M059J (cell line): Measurements from ENCODE around the gene TVP23C. TPM values are rescaled to one million over a fixed set of nuclear protein-coding genes. Genes with fewer than 3 reads are reported as not detected.

ENCODE experiments used
- DNase-seq: peaks from one replicate; pipeline ENCODE4 v3.0.0-alpha.2; 2012; ENCODE audit warnings: low read depth
- total RNA-seq: library from RNA; depleted of rRNA; stranded (reverse); fragments of >200 nt; shearing (Covaris generic); gene quantifications from 2 replicates; pipeline ENCODE4 v1.2.3, GENCODE V29; 2014; rRNA removed

The TVP23C gene
- total RNA-seq, 1 experiment from 2014 or later: 13.2 TPM

DNA sequence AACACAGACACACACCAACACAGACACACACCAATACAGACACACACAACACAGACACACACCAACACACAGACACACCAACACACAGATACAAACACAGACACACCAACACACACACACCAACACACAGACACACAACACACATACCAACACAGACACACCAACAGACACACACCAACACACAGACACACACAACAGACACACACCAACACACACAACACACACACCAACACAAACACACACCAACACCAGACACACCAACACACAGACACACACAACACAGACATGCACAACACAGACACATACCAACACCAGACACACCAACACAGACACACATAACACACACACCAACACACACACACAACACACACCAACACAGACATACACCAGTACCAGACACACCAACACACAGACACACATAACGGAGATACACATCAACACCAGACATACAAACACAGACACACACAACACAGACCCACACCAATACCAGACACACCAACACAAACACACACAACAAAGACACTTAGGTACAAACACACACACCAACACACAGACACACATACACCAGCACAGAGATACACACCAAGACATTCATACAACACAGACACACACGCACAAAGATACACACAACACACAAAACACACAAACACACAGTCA lies 98.1 kb downstream of the TVP23C start:
- no peak for DNase-seq

DNA sequence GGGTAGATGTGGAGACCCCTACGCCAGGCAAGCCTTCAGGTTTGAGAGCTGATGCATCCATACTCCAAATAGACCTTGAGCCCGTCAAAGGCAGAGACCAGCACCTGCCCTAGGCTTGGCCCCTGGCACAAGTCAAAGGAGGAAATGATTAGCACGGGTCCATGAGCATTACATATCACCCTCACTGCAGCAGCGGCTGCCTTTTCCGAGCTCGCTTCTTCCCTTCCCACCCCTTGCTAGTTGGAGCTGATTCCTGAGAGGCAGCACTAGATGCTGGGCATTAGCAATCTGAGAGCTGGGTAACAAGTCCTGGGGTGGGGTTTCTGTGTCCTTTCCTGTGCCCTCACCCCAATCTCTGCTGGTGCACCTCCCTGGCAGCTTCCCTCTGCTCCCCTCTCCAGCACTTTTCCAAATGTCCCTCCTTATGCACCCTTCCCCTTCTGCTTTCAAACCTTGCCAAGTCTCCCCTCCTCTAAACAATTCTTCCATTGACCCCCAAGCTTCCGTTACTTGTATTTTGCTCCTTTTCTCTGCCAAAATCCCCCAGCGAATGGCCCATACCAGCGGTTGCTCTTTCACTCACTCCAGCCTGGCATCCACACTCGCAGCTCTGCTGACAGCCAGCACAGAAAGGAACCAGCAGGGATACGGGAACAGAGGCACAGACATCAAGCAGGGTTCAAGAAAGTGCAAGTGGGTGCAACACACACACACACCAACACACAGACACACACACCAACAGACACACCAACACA lies 98.9 kb downstream of the TVP23C start:
- peak; percentile 15 for DNase-seq

DNA sequence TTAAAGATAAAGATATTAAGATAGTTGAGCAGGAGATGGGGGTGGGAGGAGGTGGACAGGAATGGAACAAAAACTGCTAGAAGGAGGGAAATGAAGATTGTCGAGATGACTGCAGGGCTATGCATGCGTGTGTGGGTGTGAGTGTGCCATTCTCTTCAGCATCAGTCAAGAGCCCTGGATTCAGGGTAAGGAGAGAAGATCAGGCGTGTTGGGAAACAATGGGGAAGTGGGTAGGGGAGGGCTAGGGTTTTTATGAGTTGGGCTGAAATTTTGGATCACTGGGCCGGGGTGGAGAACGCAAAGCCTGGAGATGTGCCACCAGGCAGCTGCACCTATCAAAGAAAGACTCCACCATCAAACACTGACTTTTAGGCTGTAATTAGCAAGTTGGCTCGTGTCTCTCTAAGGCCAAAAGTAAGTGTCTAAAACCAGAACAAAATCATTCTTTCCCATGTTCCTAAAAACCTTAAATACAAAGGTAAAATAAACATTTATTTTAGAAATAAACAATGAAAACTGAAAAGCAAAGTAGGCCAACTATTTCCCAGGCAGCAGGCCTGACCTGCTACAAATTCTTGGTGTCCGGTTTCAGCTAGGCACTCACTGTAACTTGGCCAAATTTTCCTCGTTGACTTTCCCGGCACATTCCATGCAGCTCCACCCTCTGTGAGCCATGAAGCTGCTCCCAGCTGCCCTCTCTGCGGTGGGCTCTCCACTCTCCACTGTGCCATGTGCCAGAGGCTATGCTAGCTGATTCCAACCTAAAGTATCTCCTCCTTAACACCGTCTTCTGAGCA lies 100.1 kb downstream of the TVP23C start:
- peak; percentile 87 for DNase-seq

DNA sequence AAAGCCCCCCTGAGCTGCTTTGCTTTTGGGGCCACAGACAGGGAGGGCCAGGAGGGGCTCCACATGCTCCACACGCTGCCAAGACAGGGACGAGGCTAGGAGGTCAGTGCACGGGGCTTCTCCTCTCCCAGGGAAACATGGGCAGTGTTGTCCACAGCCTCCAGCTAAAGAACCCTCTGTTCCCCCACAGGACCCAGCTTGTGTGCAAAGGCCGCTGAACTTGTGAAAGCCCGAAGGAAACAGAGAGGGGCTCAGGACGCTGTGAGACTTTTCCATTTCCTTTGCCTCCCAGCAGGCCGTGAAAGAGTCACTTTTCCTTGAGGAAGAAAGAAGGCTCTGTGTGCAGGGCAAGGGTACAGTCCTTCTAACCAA lies 105.6 kb downstream of the TVP23C start:
- no peak for DNase-seq

DNA sequence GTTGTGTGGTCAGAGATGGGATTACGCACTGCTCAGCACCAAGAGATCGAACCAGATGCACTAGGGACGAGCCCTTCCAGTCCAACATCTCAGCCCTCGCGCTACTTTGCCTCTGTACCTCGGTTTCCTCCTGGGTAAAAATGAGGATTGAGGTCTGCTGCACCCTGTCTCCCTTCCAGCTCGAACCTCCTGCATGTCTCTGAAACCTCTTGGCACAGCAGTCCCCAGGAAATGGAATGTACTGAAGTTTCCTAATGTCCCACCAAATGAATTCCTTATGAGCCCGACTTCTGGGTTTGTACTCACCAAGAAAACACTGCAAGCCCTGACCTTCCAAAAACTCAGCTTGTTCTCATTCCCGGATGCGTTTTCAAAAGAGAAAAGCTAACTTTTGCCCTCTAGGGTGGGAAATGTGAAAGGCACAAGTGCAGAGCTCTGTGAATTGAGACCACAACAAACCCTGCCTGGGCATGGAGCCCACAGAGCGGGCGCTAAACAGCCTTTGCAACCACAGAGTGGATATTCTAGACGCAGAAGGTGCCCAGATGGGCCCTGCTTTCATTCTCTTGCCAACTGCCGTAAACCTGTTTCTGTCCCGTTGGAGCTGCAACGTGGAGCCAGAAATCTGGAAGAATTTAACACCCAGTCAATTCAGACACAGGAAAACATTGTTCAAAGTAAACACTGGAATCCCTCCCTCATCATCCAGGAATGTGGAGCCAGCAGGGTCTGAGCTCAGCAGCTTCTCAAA lies 106.1 kb downstream of the TVP23C start:
- peak; percentile 85 for DNase-seq

DNA sequence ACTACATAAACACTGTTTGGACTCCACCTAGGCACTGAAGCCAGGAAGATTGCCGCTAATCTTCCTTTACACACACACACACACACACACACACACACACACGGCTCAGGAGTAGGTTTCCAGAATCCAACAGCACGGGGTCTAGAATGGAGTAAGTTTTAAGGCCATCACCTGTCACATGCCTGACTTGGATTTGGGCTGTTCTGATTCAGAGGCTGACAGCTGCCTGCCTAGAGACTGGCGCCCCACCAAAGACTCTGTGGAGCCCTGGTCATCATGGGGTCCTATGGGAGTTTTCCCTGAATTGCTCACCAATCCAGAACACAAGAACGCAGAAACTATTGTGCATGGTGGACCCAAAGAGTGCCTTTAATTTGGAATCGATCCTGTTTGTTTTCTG lies 106.8 kb downstream of the TVP23C start:
- no peak for DNase-seq

DNA sequence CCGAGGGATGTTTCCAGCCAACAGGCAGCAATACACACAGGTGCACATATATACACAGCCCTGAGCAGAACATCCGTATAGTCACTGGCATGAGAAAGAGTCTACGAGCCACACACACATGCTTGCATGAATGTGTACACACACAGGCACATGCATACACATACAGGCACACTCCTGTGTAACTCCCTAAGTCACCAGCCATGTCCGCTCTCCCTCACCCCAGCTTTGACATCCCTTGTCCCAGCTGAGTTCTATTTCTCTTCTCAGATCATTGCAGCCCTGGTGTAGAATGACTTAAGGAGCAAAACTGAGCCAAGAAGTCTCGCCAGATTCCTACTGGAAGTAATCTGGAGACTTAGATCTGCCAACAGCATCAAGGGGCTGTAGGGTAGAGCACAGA lies 108.9 kb downstream of the TVP23C start:
- no peak for DNase-seq

DNA sequence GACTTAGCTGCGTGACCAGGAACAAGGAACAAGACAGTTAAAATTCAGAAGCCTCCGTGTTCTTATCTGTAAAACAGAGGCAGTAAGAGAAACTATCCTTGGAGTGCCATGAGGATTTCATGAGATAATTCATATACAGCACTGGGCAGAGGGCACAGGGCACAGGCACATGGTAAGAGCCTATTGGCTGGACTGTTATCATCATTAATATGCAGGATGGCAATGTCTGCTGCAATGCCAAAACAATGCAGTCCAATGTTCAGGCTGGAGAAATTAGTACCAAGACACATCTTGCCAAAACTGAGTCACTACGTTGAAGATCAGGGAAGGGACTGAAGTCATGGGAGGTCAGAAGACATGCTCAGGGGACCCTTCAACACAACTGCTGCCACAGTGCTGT lies 109.5 kb downstream of the TVP23C start:
- DNase-seq: no peak

DNA sequence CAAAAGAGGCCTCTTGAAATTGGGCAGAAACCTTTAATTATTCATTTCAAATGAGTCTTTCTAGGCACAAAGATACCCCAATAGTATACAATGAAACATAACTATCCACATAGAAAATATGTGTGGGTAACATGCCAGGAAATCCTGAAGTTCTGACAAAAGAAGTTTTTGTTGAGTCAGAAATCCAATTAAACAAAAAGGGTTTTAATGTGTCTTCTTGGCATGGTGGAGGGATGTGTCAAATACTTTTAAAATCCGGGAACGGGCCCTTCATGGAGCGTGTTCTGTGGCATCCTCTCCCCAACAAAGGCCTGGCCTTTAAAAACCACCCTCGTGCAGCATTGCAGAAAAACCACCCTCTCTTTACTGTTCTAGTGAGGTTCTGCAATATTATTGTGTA lies 110.0 kb downstream of the TVP23C start:
- DNase-seq: peak; percentile 45

DNA sequence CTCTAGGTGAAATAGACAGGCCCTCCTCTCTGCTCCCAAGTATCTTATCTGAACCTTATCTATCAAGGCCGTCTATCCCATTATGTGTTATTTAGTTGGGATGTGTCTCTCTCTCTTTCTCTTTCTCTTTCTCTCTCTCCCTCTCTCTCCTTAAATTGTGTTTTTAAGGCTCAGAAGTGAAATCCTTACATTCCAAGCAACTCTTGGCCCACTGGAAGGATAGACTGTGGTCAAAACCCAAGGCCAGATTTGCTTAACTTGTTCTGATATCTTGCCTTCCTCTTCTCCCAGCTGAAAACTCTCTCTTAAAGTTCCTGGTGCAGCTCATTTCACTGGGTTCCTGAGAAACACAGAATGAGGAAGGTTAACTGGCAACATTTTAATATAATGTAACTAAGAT lies 110.5 kb downstream of the TVP23C start:
- no peak for DNase-seq

Other genes with a start within 250 kb of the TVP23C start
- gene TEKT3, start 221.9 kb downstream of the TVP23C start, total RNA-seq: not detected in 2 replicates
- 0.59 TPM in 1 of 2 replicates, not detected in the other for gene CDRT4, start 95.9 kb downstream of the TVP23C start, total RNA-seq
- gene FBXW10B, start 56.2 kb upstream of the TVP23C start, total RNA-seq: 0.30 TPM in 1 of 2 replicates, not detected in the other
- gene TRIM16, start 120.8 kb upstream of the TVP23C start, total RNA-seq: 39.0 and 44.3 TPM in 2 replicates
- gene ZNF286A, start 136.3 kb upstream of the TVP23C start, total RNA-seq: 25.0 and 28.2 TPM in 2 replicates
- gene TBC1D26, start 168.8 kb upstream of the TVP23C start, total RNA-seq: not detected in 2 replicates